Measurements from ENCODE around the gene TFCP2L1.

The TFCP2L1 gene

DNA sequence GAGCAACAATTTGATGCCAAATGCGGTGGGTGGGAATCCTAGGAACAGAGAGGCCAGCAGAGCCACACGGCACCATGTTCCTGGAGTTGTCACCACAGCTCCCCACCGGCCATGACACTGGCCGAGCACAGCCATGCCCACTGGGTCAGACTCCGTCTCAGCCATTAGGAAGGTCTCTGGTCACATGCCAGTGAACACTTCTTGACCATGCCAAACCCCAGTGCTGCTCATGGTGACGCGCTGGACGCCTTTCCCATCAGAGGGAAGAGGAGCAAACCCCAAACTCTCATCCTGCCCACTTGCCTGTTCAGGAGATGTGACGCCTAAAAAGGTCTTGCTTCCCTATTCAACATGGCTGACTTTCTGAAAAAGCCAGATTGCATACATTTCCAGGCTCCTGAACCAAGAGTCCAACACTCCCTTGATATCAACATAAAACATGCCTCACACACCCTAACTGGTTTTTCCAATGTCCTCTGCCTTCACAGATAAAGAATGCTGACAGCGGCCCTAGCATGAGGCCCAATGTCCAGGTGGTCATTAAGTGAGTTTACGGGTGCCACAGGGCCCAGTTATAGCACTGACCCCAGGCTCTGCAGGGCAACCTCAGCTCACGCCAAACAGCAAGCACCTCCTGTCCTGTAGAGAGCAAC, 31.9 kb downstream of the TFCP2L1 start (continued):
- TF ChIP-seq, protein P1, sequence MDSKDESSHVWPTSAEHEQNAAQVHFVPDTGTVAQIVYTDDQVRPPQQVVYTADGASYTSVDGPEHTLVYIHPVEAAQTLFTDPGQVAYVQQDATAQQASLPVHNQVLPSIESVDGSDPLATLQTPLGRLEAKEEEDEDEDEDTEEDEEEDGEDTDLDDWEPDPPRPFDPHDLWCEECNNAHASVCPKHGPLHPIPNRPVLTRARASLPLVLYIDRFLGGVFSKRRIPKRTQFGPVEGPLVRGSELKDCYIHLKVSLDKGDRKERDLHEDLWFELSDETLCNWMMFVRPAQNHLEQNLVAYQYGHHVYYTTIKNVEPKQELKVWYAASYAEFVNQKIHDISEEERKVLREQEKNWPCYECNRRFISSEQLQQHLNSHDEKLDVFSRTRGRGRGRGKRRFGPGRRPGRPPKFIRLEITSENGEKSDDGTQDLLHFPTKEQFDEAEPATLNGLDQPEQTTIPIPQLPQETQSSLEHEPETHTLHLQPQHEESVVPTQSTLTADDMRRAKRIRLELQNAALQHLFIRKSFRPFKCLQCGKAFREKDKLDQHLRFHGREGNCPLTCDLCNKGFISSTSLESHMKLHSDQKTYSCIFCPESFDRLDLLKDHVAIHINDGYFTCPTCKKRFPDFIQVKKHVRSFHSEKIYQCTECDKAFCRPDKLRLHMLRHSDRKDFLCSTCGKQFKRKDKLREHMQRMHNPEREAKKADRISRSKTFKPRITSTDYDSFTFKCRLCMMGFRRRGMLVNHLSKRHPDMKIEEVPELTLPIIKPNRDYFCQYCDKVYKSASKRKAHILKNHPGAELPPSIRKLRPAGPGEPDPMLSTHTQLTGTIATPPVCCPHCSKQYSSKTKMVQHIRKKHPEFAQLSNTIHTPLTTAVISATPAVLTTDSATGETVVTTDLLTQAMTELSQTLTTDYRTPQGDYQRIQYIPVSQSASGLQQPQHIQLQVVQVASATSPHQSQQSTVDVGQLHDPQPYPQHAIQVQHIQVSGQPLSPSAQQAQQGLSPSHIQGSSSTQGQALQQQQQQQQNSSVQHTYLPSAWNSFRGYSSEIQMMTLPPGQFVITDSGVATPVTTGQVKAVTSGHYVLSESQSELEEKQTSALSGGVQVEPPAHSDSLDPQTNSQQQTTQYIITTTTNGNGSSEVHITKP (tag by site-specific recombination; IDR thresholded peaks at IDR 0.05): no peak
- TF ChIP-seq ZNF112 (tag by site-specific recombination; IDR thresholded peaks at IDR 0.05) (no peak), ZEB2 (tag by site-specific recombination; IDR thresholded peaks at IDR 0.05) (no peak), ZNF132 (tag by site-specific recombination; IDR thresholded peaks at IDR 0.05; ENCODE audit: borderline replicate concordance) (no peak), FEZF1 (tag by site-specific recombination; IDR thresholded peaks at IDR 0.05) (no peak)

DNA sequence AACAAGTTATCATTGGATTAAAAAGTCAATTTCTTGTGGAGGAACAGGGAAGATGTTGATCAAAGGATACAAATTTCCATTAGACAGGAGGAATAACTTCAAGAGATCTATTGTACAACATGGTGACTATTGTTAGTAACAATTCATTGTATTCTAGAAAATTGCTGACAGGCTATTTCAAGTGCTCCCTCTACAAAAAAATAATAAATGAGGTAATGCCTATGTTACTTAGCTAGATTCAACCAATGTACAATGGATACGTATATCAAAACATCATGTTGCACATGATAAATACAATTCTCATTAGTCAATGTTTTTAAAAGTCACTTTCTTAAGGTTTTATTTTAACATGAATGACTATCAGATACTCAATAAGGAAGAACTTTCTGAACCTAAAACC, 33.5 kb downstream of the TFCP2L1 start:
- CTCF ChIA-PET: interaction anchor here (0.8 kb wide), 1 partner anchor 13 kb away, joined by 7 read pairs; no protein-coding TSS in a partner anchor
- POLR2A ChIA-PET: no interaction called here
- H3K4me3 ChIP-seq (ENCODE audit: low read depth, low read length): no peak overlapping the region
- H3K9me3 ChIP-seq (ENCODE audit: control insufficient read depth, insufficient read depth, low read depth, low read length): no peaks in the 10 kb centered on the region
- H3K4me1 ChIP-seq (ENCODE audit: control insufficient read depth, insufficient read depth, low read length): no peaks in the 10 kb centered on the region
- peaks cover 0 to 5% of the 10 kb centered on the region in 2 experiments; a peak in 1 of 3 replicates for H3K36me3 ChIP-seq (ENCODE audit: control insufficient read depth in 2 of 2, insufficient read depth in 1 of 2, low read length in 2 of 2)
- H3K27ac ChIP-seq (ENCODE audit: extremely low read depth, low read depth, low read length): no peak overlapping the region
- no peak for TF ChIP-seq ZNF404 (tag by site-specific recombination; IDR thresholded peaks at IDR 0.05)
- TF ChIP-seq, protein P2, sequence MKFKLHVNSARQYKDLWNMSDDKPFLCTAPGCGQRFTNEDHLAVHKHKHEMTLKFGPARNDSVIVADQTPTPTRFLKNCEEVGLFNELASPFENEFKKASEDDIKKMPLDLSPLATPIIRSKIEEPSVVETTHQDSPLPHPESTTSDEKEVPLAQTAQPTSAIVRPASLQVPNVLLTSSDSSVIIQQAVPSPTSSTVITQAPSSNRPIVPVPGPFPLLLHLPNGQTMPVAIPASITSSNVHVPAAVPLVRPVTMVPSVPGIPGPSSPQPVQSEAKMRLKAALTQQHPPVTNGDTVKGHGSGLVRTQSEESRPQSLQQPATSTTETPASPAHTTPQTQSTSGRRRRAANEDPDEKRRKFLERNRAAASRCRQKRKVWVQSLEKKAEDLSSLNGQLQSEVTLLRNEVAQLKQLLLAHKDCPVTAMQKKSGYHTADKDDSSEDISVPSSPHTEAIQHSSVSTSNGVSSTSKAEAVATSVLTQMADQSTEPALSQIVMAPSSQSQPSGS (tag by site-specific recombination; IDR thresholded peaks at IDR 0.05; ENCODE audit: low read depth): peak; percentile 55; the same call in 1 of the 2 replicates
- TF ChIP-seq ZBTB21 (tag by site-specific recombination; IDR thresholded peaks at IDR 0.05): no peak
- TF ChIP-seq ZNF548 (tag by site-specific recombination; IDR thresholded peaks at IDR 0.05): no peak
- TF ChIP-seq ZNF239 (tag by site-specific recombination; IDR thresholded peaks at IDR 0.05): no peak

DNA sequence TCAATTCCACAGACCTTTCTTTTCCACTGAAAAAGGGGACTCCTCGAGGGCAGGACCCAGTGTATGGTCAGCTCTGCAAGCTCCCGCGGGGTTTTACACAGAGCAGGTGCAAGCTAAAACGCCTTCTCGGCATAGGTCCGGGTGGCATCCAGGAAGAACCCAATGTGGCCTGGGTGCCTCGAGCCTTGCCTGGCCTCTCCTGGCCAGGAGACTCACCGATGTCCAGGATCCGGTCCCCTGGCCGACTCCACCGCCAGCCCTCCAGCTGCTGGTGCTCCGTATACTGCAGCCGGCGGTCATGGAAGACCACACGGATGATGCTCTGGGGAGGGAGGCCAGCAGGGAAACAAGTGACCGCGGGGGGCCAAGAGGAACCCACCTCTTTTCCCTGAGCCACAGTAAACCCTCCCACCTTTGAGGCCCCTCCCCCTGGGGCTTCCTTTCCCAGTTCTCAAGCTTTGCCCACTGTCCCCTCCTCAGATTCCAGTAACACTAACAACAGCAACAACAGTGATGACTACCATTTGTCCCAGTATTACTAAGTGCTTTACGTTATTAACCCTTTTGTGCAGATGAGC, 36.1 kb downstream of the TFCP2L1 start:
- no peaks in the 10 kb centered on the region for H3K9me3 ChIP-seq (ENCODE audit: control insufficient read depth, insufficient read depth, low read depth, low read length)
- POLR2A ChIA-PET: no interaction called here
- no peaks in the 10 kb centered on the region for H3K4me1 ChIP-seq (ENCODE audit: control insufficient read depth, insufficient read depth, low read length)
- TF ChIP-seq ZNF701 (tag by site-specific recombination; IDR thresholded peaks at IDR 0.05): no peak
- no peak for TF ChIP-seq ZNF48 (tag by site-specific recombination; IDR thresholded peaks at IDR 0.05)
- no peak overlapping the region for H3K4me3 ChIP-seq (ENCODE audit: low read depth, low read length)
- CTCF ChIA-PET: interaction anchor here (0.5 to 0.6 kb wide), 3 partner anchors 107 to 452 kb away, joined by 3 read pairs; no protein-coding TSS in a partner anchor
- H3K36me3 ChIP-seq (ENCODE audit: control insufficient read depth in 2 of 2, insufficient read depth in 1 of 2, low read length in 2 of 2): peaks cover 0 to 19% of the 10 kb centered on the region in 2 experiments; a peak in 1 of 3 replicates
- H3K27ac ChIP-seq (ENCODE audit: extremely low read depth, low read depth, low read length): no peak overlapping the region

DNA sequence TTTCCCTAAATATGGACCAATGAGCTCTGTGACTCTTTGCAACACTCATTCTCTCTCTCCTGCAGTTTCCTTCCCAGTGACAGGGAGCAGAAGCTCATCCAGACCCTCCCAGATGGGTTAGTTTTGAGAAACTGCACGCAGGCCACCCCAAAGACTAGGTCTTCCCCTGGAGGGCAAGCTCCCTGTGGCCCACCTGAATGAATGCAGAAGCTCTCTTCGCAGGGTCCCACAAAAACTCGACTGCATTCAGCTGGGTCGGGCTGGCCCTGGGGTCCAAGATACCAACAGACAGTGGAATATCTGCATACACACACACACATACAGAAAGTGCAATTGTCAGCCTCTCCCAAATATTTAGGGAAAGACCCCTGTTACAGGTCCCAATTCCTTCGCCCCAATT, 37.0 kb downstream of the TFCP2L1 start:
- H3K36me3 ChIP-seq (ENCODE audit: control insufficient read depth in 2 of 2, insufficient read depth in 1 of 2, low read length in 2 of 2): peaks cover 0 to 20% of the 10 kb centered on the region in 2 experiments; a peak in 1 of 3 replicates
- H3K4me3 ChIP-seq (ENCODE audit: low read depth, low read length): no peak overlapping the region
- TF ChIP-seq, protein P2 (tag by site-specific recombination; IDR thresholded peaks at IDR 0.05; ENCODE audit: low read depth): no peak
- TF ChIP-seq ZBTB8A (tag by site-specific recombination; IDR thresholded peaks at IDR 0.05) (no peak), ZNF16 (tag by site-specific recombination; IDR thresholded peaks at IDR 0.05; ENCODE audit: low read depth) (no peak), ZNF114 (tag by site-specific recombination; IDR thresholded peaks at IDR 0.05) (no peak), ZXDB (tag by site-specific recombination; IDR thresholded peaks at IDR 0.05) (no peak), ZNF169 (tag by site-specific recombination; IDR thresholded peaks at IDR 0.05) (no peak), ZIC2 (tag by site-specific recombination; IDR thresholded peaks at IDR 0.05) (no peak)
- TF ChIP-seq, protein P3, sequence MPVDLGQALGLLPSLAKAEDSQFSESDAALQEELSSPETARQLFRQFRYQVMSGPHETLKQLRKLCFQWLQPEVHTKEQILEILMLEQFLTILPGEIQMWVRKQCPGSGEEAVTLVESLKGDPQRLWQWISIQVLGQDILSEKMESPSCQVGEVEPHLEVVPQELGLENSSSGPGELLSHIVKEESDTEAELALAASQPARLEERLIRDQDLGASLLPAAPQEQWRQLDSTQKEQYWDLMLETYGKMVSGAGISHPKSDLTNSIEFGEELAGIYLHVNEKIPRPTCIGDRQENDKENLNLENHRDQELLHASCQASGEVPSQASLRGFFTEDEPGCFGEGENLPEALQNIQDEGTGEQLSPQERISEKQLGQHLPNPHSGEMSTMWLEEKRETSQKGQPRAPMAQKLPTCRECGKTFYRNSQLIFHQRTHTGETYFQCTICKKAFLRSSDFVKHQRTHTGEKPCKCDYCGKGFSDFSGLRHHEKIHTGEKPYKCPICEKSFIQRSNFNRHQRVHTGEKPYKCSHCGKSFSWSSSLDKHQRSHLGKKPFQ (tag by site-specific recombination; IDR thresholded peaks at IDR 0.05): no peak
- POLR2A ChIA-PET: no interaction called here
- CTCF ChIA-PET: interaction anchor here (0.6 kb wide), 1 partner anchor 162 kb away, joined by 3 read pairs; no protein-coding TSS in a partner anchor
- no peak overlapping the region for H3K27ac ChIP-seq (ENCODE audit: extremely low read depth, low read depth, low read length)
- no peaks in the 10 kb centered on the region for H3K4me1 ChIP-seq (ENCODE audit: control insufficient read depth, insufficient read depth, low read length)
- H3K9me3 ChIP-seq (ENCODE audit: control insufficient read depth, insufficient read depth, low read depth, low read length): no peaks in the 10 kb centered on the region
